Heart right ventricle (tissue), 16 donors: Measurements from ENCODE around the gene CENPT. TPM values are rescaled to one million over a fixed set of nuclear protein-coding genes. Genes with fewer than 3 reads are reported as not detected.

Source experiments
- ATAC-seq, 8 donors: fragments of 200-7000 bp; cut with Tn5 transposase; one replicate each; pipeline ENCODE4 v1.9.1; 2020; ENCODE audit warnings: mild to moderate bottlenecking in 8 of 8, moderate library complexity in 8 of 8, moderate number of reproducible peaks in 1 of 8
- DNase-seq, 2 donors: peaks; one replicate each; pipeline ENCODE4 v3.0.0-alpha.2; 2020
- H3K27ac ChIP-seq, 10 donors: fragments of 200-600 bp; sonication (generic) in 2 of 10; one replicate each; pipeline versions ENCODE4 v1.5.0 to v1.8.0; 2020 to 2022; ENCODE audit warnings: mild to moderate bottlenecking in 3 of 10
- H3K27me3 ChIP-seq, 7 donors: fragments of 200-600 bp; one replicate each; pipeline ENCODE4 v1.8.0; 2021 to 2022; ENCODE audit warnings: mild to moderate bottlenecking in 2 of 7
- H3K36me3 ChIP-seq, 9 donors: fragments of 200-600 bp; sonication (generic) in 1 of 9; one replicate each; pipeline versions ENCODE4 v1.5.0 to v1.8.0; 2020 to 2022; ENCODE audit warnings: mild to moderate bottlenecking in 2 of 9
- H3K4me1 ChIP-seq, 9 donors: fragments of 200-600 bp; sonication (generic) in 1 of 9; one replicate each; pipeline versions ENCODE4 v1.5.0 to v1.8.0; 2020 to 2022; ENCODE audit warnings: mild to moderate bottlenecking in 4 of 9
- H3K4me3 ChIP-seq, 10 donors: fragments of 200-600 bp; sonication (generic) in 2 of 10; one replicate each; pipeline versions ENCODE4 v1.5.0 to v1.8.0; 2020 to 2022; ENCODE audit warnings: mild to moderate bottlenecking in 7 of 10, moderate library complexity in 2 of 10
- H3K9me3 ChIP-seq, 11 donors: fragments of 200-600 bp in 10 of 11; sonication (generic) in 2 of 11; one replicate each; pipeline versions ENCODE4 v1.5.0 to v1.8.0; 2013 to 2022; ENCODE audit warnings: mild to moderate bottlenecking in 2 of 11, control low read depth in 1 of 11, moderate library complexity in 1 of 11
- WGBS, 2 donors: extraction: QIAGEN DNeasy Blood & Tissue Kit; methylation state at CpG; one replicate each; pipeline ENCODE4 v1.1.7; 2013; ENCODE audit warnings: inconsistent platforms in 1 of 2; 5-methylcytosine and 5-hydroxymethylcytosine counted together
- intact Hi-C, 10 donors: fragments of 100-400 bp; cut with DNase I; formaldehyde crosslinking; loops; one replicate each; pipeline versions ENCODE4 v1.11.1 to v1.14.2; 2022
- polyA plus RNA-seq, 2 donors: library from polyadenylated mRNA; stranded (reverse); fragments of 200-250 nt; gene quantifications; one replicate each; pipeline ENCODE4 v1.2.3, GENCODE V29; 2013
- total RNA-seq, 10 donors: library from RNA; stranded (reverse); fragmentation: NEBNext Ultra II Directional in 3 of 10; extraction: Animal tissue kit (Norgen Biotek cat#: 25700) in 3 of 10; gene quantifications; one replicate each; pipeline versions ENCODE4 v1.2.1 to v1.2.4, GENCODE V29; 2021 to 2023
- TF ChIP-seq, protein P1 (sequence below), 9 donors: fragments of 200-600 bp; sonication (generic) in 2 of 9; IDR thresholded peaks; one replicate each; pipeline versions ENCODE4 v1.5.0 to v1.8.0; 2021 to 2022; ENCODE audit warnings: antibody characterized with exemption in 9 of 9, mild to moderate bottlenecking in 5 of 9, moderate library complexity in 1 of 9
- donor health status: Arrhythmogenic right ventricular cardiomyopathy.
- donor health status: ischemic (EF 13 %, LVEDD 7.1; RV severe dilation, severe dysfunction).
- donor health status: healthy with polysubstance abuse.
- donor health status: DM: no; HTN: yes; CAD: no.
- donor health status: DM: no; HTN: no; CAD: no.
- donor health status: ischemic (EF 25% LVEDD 6.9; RV normal size, moderate dysfunction).
- donor health status: ischemic (EF 25% LVEDD 5.7; RV mildly dilated, moderate dysfunction).
- donor health status: healthy.
- donor health status: DM: yes; HTN: yes; CAD: no.
- donor health status: Ischemic cardiomyopathy.
- donor health status: ischemic (EF 35%, LVEDD 5.7; RV mildly dilated, moderate dysfunction).
- donor health status: nonischemic (EF 11% LVEDD 7.7; RV severe dilation, severe dysfunction).
- donor health status: DM: yes; HTN: yes; CAD: no.
- donor health status: PGD.
- donor health status: ischemic (EF 29% LVEDD 5.4; RV normal size, mild dysfunction).
- donor health status: nonischemic (EF 23%, LVEDD 6.1; RV moderate dilation, normal function).

CENPT gene
- total and polyA plus RNA-seq, 12 donors, result 16.1 to 63.3 (median 19.8) TPM

DNA sequence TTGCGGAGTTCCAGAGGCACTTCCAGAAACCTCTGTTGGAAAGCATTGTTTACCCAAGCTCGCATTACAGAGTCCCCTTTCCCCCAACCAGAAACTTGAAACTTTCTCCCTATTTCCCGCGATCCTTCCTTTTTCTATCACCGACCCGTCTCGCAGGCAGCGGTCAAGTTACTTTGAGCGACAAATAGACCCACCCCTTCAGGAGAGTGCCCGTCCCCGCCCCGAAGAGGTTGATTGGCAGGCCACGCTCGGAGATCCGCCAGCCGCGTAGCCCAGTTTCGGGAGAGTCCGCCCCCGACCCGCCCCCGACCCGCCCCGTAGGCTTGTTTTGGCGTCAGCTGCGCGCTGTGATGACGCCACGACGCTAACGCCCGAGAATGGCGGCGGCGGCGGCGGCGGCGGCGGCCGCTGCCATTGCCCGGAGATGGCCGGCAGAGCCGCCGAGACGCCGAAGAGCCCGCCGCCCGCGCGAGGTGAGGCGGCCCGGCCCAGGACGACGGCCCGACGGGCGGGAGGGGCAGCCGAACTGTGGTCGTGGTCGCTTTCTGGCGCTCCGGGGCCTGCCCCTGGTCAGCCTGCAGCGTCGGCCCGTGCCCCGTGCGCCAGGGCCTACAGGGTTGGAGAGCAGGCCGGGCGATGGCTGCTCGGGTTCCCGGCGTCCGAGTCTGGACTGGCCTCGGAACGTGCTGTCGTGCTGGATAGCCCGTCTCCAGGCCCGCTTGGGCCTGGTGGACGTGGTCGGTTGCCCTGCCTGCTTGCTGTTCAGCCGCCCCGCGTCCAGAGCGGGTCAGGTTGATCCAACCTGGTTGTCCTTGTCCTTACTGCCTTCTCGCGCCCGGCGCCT is 45.6 kb upstream of the CENPT start, which contains the start of gene PSKH1:
PSKH1 (plus strand) TSS at position 356 of the 844 bp plus-strand sequence. CDS start 15,496 bp downstream, outside the sequence.
- Histone ChIP-seq H3K27me3 (no peaks in the 10 kb centered on the region), H3K36me3 (no peaks in the 10 kb centered on the region), H3K4me3 (peak within 1 kb of the TSS; percentile 72 to 100 (median 96)), H3K9me3 (no peaks in the 10 kb centered on the region), H3K27ac (peak within 1 kb of the TSS; percentile 87 to 99 (median 97)), H3K4me1 (peaks cover 13 to 55% (median 52%) of the 10 kb centered on the region in 9 donors)
- WGBS, 2 donors, result 0% methylated on average over 86 to 90 of the region's 90 CpGs
- intact Hi-C loops, result loop anchor here in 1 of 10 donors (5.0 kb wide), 1 partner anchor 51 kb away; the partner anchor contains the start of gene THAP11
- TF ChIP-seq, protein P1, sequence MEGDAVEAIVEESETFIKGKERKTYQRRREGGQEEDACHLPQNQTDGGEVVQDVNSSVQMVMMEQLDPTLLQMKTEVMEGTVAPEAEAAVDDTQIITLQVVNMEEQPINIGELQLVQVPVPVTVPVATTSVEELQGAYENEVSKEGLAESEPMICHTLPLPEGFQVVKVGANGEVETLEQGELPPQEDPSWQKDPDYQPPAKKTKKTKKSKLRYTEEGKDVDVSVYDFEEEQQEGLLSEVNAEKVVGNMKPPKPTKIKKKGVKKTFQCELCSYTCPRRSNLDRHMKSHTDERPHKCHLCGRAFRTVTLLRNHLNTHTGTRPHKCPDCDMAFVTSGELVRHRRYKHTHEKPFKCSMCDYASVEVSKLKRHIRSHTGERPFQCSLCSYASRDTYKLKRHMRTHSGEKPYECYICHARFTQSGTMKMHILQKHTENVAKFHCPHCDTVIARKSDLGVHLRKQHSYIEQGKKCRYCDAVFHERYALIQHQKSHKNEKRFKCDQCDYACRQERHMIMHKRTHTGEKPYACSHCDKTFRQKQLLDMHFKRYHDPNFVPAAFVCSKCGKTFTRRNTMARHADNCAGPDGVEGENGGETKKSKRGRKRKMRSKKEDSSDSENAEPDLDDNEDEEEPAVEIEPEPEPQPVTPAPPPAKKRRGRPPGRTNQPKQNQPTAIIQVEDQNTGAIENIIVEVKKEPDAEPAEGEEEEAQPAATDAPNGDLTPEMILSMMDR (IDR thresholded peaks at IDR 0.05), result no peak
- ATAC-seq, result peak; percentile 96 to 99 (median 99)
- peak; percentile 97 to 98 for DNase-seq

DNA sequence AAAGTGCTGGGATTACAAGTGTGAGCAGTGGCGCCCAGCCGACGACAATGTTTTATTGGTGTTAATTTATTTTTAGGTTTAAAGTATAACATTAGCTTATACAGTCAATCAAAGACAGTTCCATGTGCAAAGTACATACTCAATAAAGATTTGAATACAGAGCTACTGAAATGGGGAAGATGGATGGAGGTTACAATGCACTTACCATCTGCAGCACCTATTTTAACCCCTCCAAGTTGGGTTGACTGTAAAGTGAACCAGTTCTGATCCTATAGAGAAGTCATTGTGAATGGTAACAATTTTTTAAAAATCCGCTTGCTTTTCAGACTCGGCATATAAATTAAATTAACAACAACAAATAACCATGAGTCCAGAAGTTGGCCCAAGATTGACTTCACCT is 44.9 kb upstream of the CENPT start:
- 72% methylated on average over 5 of the region's 5 CpGs for WGBS, 2 donors
- H3K9me3 ChIP-seq, result no peaks in the 10 kb centered on the region
- TF ChIP-seq, protein P1 (IDR thresholded peaks at IDR 0.05), result no peak
- DNase-seq (no peak), ATAC-seq (no peak)
- H3K27ac ChIP-seq, result peak overlapping the region in 8 of 10 donors; percentile 90 to 99 (median 98)
- H3K36me3 ChIP-seq, result no peaks in the 10 kb centered on the region
- peak overlapping the region in 9 of 10 donors; percentile 84 to 100 (median 97) for H3K4me3 ChIP-seq
- intact Hi-C loops, result loop anchor here in 1 of 10 donors (5.0 kb wide), 1 partner anchor 50 kb away; the partner anchor contains the start of gene THAP11
- H3K27me3 ChIP-seq, result no peaks in the 10 kb centered on the region
- H3K4me1 ChIP-seq, result peaks cover 11 to 48% (median 45%) of the 10 kb centered on the region in 9 donors

DNA sequence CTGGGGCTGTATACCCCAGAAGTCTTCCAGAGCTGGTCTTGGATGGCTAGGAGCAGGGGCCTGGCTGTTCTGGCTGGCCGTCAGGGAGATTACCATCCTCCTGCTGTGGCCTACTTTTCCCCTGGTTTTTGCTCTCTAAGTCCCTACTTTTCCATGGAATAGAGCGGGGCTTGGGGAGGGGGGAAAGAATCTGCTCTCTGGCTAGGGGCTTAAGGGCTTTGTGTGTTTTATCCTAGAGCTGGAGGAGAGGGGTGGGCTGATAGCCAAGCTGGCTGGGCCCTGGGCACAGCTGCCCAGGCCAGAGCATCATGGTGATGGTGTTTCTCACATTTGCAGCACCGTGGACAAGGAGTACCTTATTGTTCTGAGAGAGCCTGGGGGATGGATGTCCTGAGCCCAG is 40.8 kb upstream of the CENPT start:
- 80 to 92% methylated on average over 3 of the region's 3 CpGs for WGBS, 2 donors
- ATAC-seq, result no peak
- intact Hi-C loops, result loop anchor here in 1 of 10 donors (5.0 kb wide), 1 partner anchor 39 kb away; no protein-coding TSS in a partner anchor

DNA sequence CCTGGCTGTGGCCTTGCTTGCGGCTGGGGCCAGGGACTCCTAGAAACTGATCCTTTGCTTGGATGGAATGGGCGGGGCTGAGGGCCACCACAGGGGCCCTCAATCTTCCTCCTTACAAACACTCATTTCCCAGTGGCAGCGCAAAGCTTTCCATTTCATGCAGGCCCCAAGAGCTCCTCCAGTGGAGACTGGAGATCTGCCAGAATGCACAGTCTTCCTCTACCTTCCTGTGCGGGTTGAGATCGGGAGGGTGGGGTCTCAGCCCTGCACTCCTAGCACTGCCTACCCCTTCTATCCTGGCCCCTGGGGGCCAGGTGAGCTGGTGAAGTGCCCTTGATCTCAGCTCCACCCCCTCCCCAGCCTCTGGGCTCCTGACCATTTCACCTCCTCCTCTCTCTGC is 38.9 kb upstream of the CENPT start:
- intact Hi-C loops, result loop anchor here in 1 of 10 donors (5.0 kb wide), 1 partner anchor 41 kb away; no protein-coding TSS in a partner anchor
- DNase-seq, result no peak
- no peaks in the 10 kb centered on the region for H3K27me3 ChIP-seq

More for the DNA sequence above, 40.8 kb upstream of the CENPT start:
- peaks cover 7 to 30% (median 17%) of the 10 kb centered on the region in 9 donors for H3K4me1 ChIP-seq
- no peak overlapping the region for H3K27ac ChIP-seq
- no peak for DNase-seq
- no peaks in the 10 kb centered on the region for H3K27me3 ChIP-seq
- no peak overlapping the region for H3K4me3 ChIP-seq
- no peaks in the 10 kb centered on the region for H3K9me3 ChIP-seq
- TF ChIP-seq, protein P1 (IDR thresholded peaks at IDR 0.05), result no peak
- H3K36me3 ChIP-seq, result peaks cover 0 to 36% (median 8%) of the 10 kb centered on the region in 9 donors

More for the DNA sequence above, 38.9 kb upstream of the CENPT start:
- no peak for ATAC-seq
- TF ChIP-seq, protein P1 (IDR thresholded peaks at IDR 0.05), result no peak
- Histone ChIP-seq H3K36me3 (peaks cover 0 to 56% (median 27%) of the 10 kb centered on the region in 9 donors), H3K27ac (no peak overlapping the region), H3K4me1 (peaks cover 13 to 38% (median 24%) of the 10 kb centered on the region in 9 donors), H3K4me3 (no peak overlapping the region), H3K9me3 (no peaks in the 10 kb centered on the region)
- WGBS, 2 donors, result 91 to 95% methylated on average over 5 of the region's 5 CpGs
